Measurements from ENCODE around the gene BTBD1.
"Not testable (repeated sequence)": the region's sequence is repeated elsewhere in the genome, so short reads cannot be mapped to it uniquely, and the experiment has no call there.

Gene BTBD1

DNA sequence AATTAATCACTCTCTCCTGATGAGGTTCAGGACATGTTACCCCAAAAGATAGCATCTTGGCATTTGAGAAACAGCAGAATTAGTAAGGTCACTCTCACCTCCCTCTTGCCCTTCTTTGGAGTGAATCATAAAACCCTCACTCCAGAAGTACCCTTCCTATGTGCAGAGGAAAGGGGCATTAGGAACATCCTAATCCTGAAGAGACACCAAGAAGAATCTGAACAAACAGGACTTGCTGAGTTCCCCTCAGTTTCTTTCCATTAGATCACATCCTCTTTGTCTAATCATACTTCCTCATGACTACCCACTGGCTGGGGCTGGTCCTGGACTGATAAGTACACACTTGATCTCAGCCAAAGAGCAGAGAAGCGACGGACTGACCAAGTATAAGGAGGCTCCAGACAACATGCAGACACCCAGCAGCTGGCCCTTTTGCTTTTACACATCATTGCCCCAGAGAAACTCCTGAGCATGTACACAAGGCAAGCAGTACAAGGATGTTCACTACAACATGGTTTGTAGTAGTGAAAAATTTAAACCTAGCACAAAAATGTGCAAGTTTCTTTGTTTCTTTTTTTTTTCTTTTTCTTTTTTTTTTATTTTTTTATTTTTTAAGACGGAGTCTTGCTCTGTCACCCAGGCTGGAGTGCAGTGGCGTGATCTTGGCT lies 25.4 kb upstream of the BTBD1 start:
- CTCF ChIA-PET = interaction anchor here (0.6 kb wide), 1 partner anchor 27 kb away, joined by 3 read pairs; no protein-coding TSS in a partner anchor
- POLR2A ChIA-PET = no interaction called here

GRCh38 chr15:83091965-83092308 lies 24.9 kb upstream of the BTBD1 start:
- CTCF ChIA-PET; H3K27ac ChIP-seq (ENCODE audit: extremely low read depth, low read depth, low read length); H3K36me3 ChIP-seq (ENCODE audit: control insufficient read depth in 2 of 2, insufficient read depth in 1 of 2, low read length in 2 of 2); H3K4me1 ChIP-seq (ENCODE audit: control insufficient read depth, insufficient read depth, low read length); POLR2A ChIA-PET; H3K4me3 ChIP-seq (ENCODE audit: low read depth, low read length); H3K9me3 ChIP-seq (ENCODE audit: control insufficient read depth, insufficient read depth, low read depth, low read length): not testable (repeated sequence)

More for the DNA sequence above, 25.4 kb upstream of the BTBD1 start:
- no peak overlapping the region for H3K4me3 ChIP-seq (ENCODE audit: low read depth, low read length)
- no peaks in the 10 kb centered on the region for H3K4me1 ChIP-seq (ENCODE audit: control insufficient read depth, insufficient read depth, low read length)
- no peaks in the 10 kb centered on the region for H3K9me3 ChIP-seq (ENCODE audit: control insufficient read depth, insufficient read depth, low read depth, low read length)
- H3K27ac ChIP-seq (ENCODE audit: extremely low read depth, low read depth, low read length) = no peak overlapping the region
- TF ChIP-seq ZNF157 (tag by site-specific recombination; IDR thresholded peaks at IDR 0.05) (no peak), ZNF266 (tag by site-specific recombination; IDR thresholded peaks at IDR 0.05; ENCODE audit: low read depth) (no peak), SETDB1 (IDR thresholded peaks at IDR 0.05; ENCODE audit: insufficient read length, low read length) (no peak), ZNF514 (tag by site-specific recombination; IDR thresholded peaks at IDR 0.05) (no peak), ZNF654 (tag by site-specific recombination; IDR thresholded peaks at IDR 0.05; ENCODE audit: low read depth) (no peak), ZNF510 (tag by site-specific recombination; IDR thresholded peaks at IDR 0.05; ENCODE audit: insufficient replicate concordance) (no peak), ZNF624 (tag by site-specific recombination; IDR thresholded peaks at IDR 0.05) (no peak), ZNF600 (tag by site-specific recombination; IDR thresholded peaks at IDR 0.05) (no peak), YY2 (tag by site-specific recombination; IDR thresholded peaks at IDR 0.05) (no peak), ZNF555 (tag by site-specific recombination; conservative IDR thresholded peaks at IDR 0.05) (no peak), IKZF3 (tag by site-specific recombination; IDR thresholded peaks at IDR 0.05) (no peak), ZNF302 (tag by site-specific recombination; IDR thresholded peaks at IDR 0.05; ENCODE audit: low read depth) (no peak), HOXA7 (CRISPR knock-in tag; IDR thresholded peaks at IDR 0.05; ENCODE audit: borderline replicate concordance) (no peak), ZNF837 (tag by site-specific recombination; IDR thresholded peaks at IDR 0.05) (no peak), SCRT2 (tag by site-specific recombination; IDR thresholded peaks at IDR 0.05) (no peak), ZNF23 (tag by site-specific recombination; IDR thresholded peaks at IDR 0.05; ENCODE audit: borderline replicate concordance) (no peak), ZNF48 (tag by site-specific recombination; IDR thresholded peaks at IDR 0.05) (no peak), ZNF548 (tag by site-specific recombination; IDR thresholded peaks at IDR 0.05) (no peak), ZNF146 (tag by site-specific recombination; IDR thresholded peaks at IDR 0.05) (no peak)
- H3K36me3 ChIP-seq (ENCODE audit: control insufficient read depth in 2 of 2, insufficient read depth in 1 of 2, low read length in 2 of 2) = no peaks in the 10 kb centered on the region

DNA sequence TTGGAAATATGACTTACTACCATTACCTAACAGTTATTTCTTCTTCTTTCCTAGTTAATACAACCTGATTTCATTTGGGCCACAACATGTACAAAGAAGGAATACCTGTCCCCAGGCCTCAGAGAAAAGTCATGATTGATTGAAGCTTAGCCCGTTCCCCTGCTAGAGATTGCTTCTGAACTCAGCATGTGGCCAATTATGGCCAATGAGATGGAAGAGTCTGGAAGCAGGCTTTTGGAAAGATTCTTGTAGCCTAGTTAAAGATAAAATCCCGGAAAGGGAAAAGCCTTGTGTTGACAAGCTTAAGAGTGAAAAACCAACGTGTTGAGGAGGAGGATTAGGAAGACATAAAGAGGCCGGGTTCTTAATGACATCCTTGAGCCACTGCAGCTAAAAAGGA lies 23.4 kb upstream of the BTBD1 start:
- CTCF ChIA-PET = no interaction called here
- Histone ChIP-seq H3K4me1 (ENCODE audit: control insufficient read depth, insufficient read depth, low read length) (no peaks in the 10 kb centered on the region), H3K4me3 (ENCODE audit: low read depth, low read length) (no peak overlapping the region), H3K36me3 (ENCODE audit: control insufficient read depth in 2 of 2, insufficient read depth in 1 of 2, low read length in 2 of 2) (no peaks in the 10 kb centered on the region), H3K9me3 (ENCODE audit: control insufficient read depth, insufficient read depth, low read depth, low read length) (no peaks in the 10 kb centered on the region), H3K27ac (ENCODE audit: extremely low read depth, low read depth, low read length) (no peak overlapping the region)
- POLR2A ChIA-PET = interaction anchor here (0.6 kb wide), 1 partner anchor 19 kb away, joined by 3 read pairs; no protein-coding TSS in a partner anchor
- TF ChIP-seq ZNF10 (tag by site-specific recombination; IDR thresholded peaks at IDR 0.05) (no peak), PRDM2 (tag by site-specific recombination; IDR thresholded peaks at IDR 0.05; ENCODE audit: borderline replicate concordance) (no peak), ZNF416 (tag by site-specific recombination; IDR thresholded peaks at IDR 0.05) (no peak), ZNF645 (tag by site-specific recombination; IDR thresholded peaks at IDR 0.05) (no peak), ZSCAN4 (tag by site-specific recombination; IDR thresholded peaks at IDR 0.05) (no peak), YY2 (tag by site-specific recombination; IDR thresholded peaks at IDR 0.05) (no peak), ZNF16 (tag by site-specific recombination; IDR thresholded peaks at IDR 0.05; ENCODE audit: low read depth) (no peak)

Measured in HEK293 (cell line).